ENCODE data around the gene TMEM208.

GRCh38 chr16:67181346-67181745, 45.6 kb upstream of the TMEM208 start:
- no peak for TF ChIP-seq TAF1 (IDR thresholded peaks at IDR 0.05; ENCODE audit: borderline replicate concordance, insufficient read depth, low read length)
- TF ChIP-seq REST (IDR thresholded peaks at IDR 0.05; ENCODE audit: insufficient read depth in 1 of 2, low read depth in 2 of 2, low read length in 2 of 2), result no peak
- TF ChIP-seq SIN3A (IDR thresholded peaks at IDR 0.05; ENCODE audit: borderline replicate concordance, insufficient read depth, low read length), result no peak
- no peak for TF ChIP-seq POLR2AphosphoS5 (IDR thresholded peaks at IDR 0.05; ENCODE audit: low read depth, low read length)
- no peak for TF ChIP-seq FOXP2 (optimal IDR thresholded peaks at IDR 0.05; ENCODE audit: borderline replicate concordance, extremely low read depth, extremely low read length, insufficient read depth)

All from PFSK-1 (cell line).